Upper lobe of left lung (tissue), 6 donors: ENCODE results near the gene DMBT1. TPM values are rescaled to one million over a fixed set of nuclear protein-coding genes. Genes with fewer than 3 reads are reported as not detected.
A peak's percentile ranks its signal among the peaks of the same experiment; 100 is the strongest.

ENCODE experiments used
- ATAC-seq, 2 donors: fragments of 200-7000 bp; cut with Tn5 transposase; one replicate each; pipeline ENCODE4 v1.9.1; 2022; ENCODE audit warnings: mild to moderate bottlenecking in 2 of 2, moderate library complexity in 2 of 2; ENCODE audit not compliant: low FRiP score in 2 of 2
- DNase-seq, 2 donors: peaks; one replicate each; pipeline ENCODE4 v3.0.0-alpha.2; 2019 to 2020
- H3K27ac ChIP-seq, 4 donors: fragments of 200-600 bp; sonication (generic); one replicate each; pipeline ENCODE4 v1.5.1; 2016 to 2019
- H3K27me3 ChIP-seq, 4 donors: fragments of 200-600 bp; sonication (generic); one replicate each; pipeline ENCODE4 v1.5.1; 2017 to 2019
- H3K36me3 ChIP-seq, 4 donors: fragments of 200-600 bp; sonication (generic); one replicate each; pipeline ENCODE4 v1.5.1; 2016 to 2019
- H3K4me1 ChIP-seq, 4 donors: fragments of 200-600 bp; sonication (generic); one replicate each; pipeline ENCODE4 v1.5.1; 2018 to 2019
- H3K4me3 ChIP-seq, 4 donors: fragments of 200-600 bp; sonication (generic); one replicate each; pipeline ENCODE4 v1.5.1; 2017 to 2019; ENCODE audit warnings: mild to moderate bottlenecking in 2 of 4, moderate library complexity in 1 of 4
- H3K9me3 ChIP-seq, 4 donors: fragments of 200-600 bp; sonication (generic); one replicate each; pipeline ENCODE4 v1.5.1; 2018 to 2019
- CTCF ChIP-seq, 6 experiments: fragments of 450-650 bp in 4 of 6; fragments of 200-600 bp in 2 of 6; sonication (generic) in 2 of 6; IDR thresholded peaks; one replicate each; pipeline ENCODE4 v1.5.1; 2016 to 2019; ENCODE audit warnings: antibody characterized with exemption in 6 of 6
- EP300 ChIP-seq, 4 donors: sonication (generic); formaldehyde crosslinking; IDR thresholded peaks; one replicate each; pipeline ENCODE4 v1.5.1; 2017; ENCODE audit warnings: antibody characterized with exemption in 4 of 4, control low read depth in 2 of 4
- POLR2A ChIP-seq, 4 donors: fragments of 450-650 bp; IDR thresholded peaks; one replicate each; pipeline ENCODE4 v1.5.1; 2016 to 2017; ENCODE audit warnings: antibody characterized with exemption in 4 of 4, mild to moderate bottlenecking in 2 of 4
- POLR2AphosphoS5 ChIP-seq, 2 donors: sonication (generic); formaldehyde crosslinking; IDR thresholded peaks; one replicate each; pipeline ENCODE4 v1.5.1; 2017; ENCODE audit warnings: antibody characterized with exemption in 2 of 2
- WGBS, 2 donors: methylation state at CpG; one replicate each; pipeline ENCODE4 v1.1.5; 2017 to 2018; 5-methylcytosine and 5-hydroxymethylcytosine counted together
- total RNA-seq, 6 donors: library from RNA; depleted of rRNA in 4 of 6; stranded (reverse); fragments of >200 nt in 4 of 6; gene quantifications; one replicate each; pipeline versions ENCODE4 v1.1.0 to v1.2.1, GENCODE V29; 2016 to 2021
- donor health status: DM: no; HTN: no; CAD: no; lungs with moderate emphysema.
- donor health status: DM: no; HTN: yes; CAD: no; lungs with severe emphysema.

DMBT1 gene
- total RNA-seq, 6 donors from 2014 or later = 16.8 to 201 (median 39.4) TPM

- peak in 1 of 2 donors; percentile 10 for DNase-seq
- no peak overlapping the region for H3K27ac ChIP-seq
- H3K4me3 ChIP-seq = no peak overlapping the region
- H3K9me3 ChIP-seq = no peaks in the 10 kb centered on the region
- no peaks in the 10 kb centered on the region for H3K36me3 ChIP-seq
- H3K27me3 ChIP-seq = no peaks in the 10 kb centered on the region
- no peak for TF ChIP-seq EP300 (IDR thresholded peaks at IDR 0.05)
- TF ChIP-seq CTCF (IDR thresholded peaks at IDR 0.05) = no peak
- TF ChIP-seq POLR2AphosphoS5 (IDR thresholded peaks at IDR 0.05) = no peak
- no peak for TF ChIP-seq POLR2A (IDR thresholded peaks at IDR 0.05)
- no peaks in the 10 kb centered on the region for H3K4me1 ChIP-seq
- WGBS, 2 donors = 48 to 58% methylated on average over 2 of the region's 2 CpGs
- ATAC-seq = no peak
These were observed 76.8 kb downstream of the DMBT1 start for GRCh38 chr10:122637376-122637775.

DNA sequence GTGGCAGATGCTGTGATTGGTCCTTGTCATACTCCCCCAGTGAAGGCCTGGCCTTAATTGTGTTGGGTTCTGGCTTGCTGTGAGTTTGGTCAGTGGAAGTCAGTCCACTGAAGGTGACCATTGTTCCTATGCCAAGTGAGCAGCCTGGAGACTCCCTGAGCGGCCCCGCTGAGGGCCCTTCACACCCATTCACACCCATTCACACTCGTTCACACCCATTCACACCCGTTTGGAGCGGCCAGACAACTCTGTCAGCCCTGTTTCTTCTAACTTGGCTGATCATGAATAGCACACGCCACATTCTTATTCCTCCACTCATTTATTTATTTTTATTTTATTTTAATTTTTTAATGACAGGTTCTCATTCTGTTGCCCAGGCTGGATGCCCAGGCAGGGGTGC is 77.6 kb downstream of the DMBT1 start:
- DNase-seq (peak in 1 of 2 donors; percentile 19), ATAC-seq (no peak)
- H3K27me3 ChIP-seq = no peaks in the 10 kb centered on the region
- no peak overlapping the region for H3K4me3 ChIP-seq
- no peak overlapping the region for H3K27ac ChIP-seq
- no peaks in the 10 kb centered on the region for H3K36me3 ChIP-seq
- H3K4me1 ChIP-seq = no peaks in the 10 kb centered on the region
- 83 to 90% methylated on average over 6 of the region's 6 CpGs for WGBS, 2 donors
- TF ChIP-seq POLR2A (IDR thresholded peaks at IDR 0.05) = no peak
- no peak for TF ChIP-seq POLR2AphosphoS5 (IDR thresholded peaks at IDR 0.05)
- TF ChIP-seq EP300 (IDR thresholded peaks at IDR 0.05) = no peak
- TF ChIP-seq CTCF (IDR thresholded peaks at IDR 0.05) = no peak
- no peaks in the 10 kb centered on the region for H3K9me3 ChIP-seq

DNA sequence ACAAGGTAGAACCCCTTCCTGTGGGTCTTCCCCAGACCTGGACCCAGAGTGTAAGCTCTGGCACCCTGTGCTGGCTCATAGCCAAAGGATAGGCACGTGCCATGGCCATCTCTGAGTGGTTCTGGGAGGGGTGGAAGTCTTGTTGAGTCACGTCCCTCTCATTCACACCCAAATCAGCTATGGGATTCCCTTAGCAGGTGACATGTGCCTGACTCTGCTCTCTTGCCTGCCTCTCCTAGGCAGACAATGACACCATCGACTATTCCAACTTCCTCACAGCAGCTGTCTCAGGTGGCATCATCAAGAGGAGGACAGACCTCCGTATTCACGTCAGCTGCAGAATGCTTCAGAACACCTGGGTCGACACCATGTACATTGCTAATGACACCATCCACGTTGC is 79.2 kb downstream of the DMBT1 start:
- H3K4me3 ChIP-seq = no peak overlapping the region
- H3K4me1 ChIP-seq = no peaks in the 10 kb centered on the region
- H3K27me3 ChIP-seq = no peaks in the 10 kb centered on the region
- ATAC-seq (no peak), DNase-seq (peak in 1 of 2 donors; percentile 16)
- WGBS, 2 donors = 69 to 79% methylated on average over 7 of the region's 7 CpGs
- H3K27ac ChIP-seq = no peak overlapping the region
- H3K9me3 ChIP-seq = no peaks in the 10 kb centered on the region
- H3K36me3 ChIP-seq = no peaks in the 10 kb centered on the region
- no peak for TF ChIP-seq CTCF (IDR thresholded peaks at IDR 0.05)
- TF ChIP-seq POLR2A (IDR thresholded peaks at IDR 0.05) = no peak
- TF ChIP-seq EP300 (IDR thresholded peaks at IDR 0.05) = no peak
- no peak for TF ChIP-seq POLR2AphosphoS5 (IDR thresholded peaks at IDR 0.05)

GRCh38 chr10:122640921-122641320 is 80.4 kb downstream of the DMBT1 start:
- Histone ChIP-seq H3K36me3 (no peaks in the 10 kb centered on the region), H3K4me3 (no peak overlapping the region), H3K27ac (no peak overlapping the region), H3K9me3 (no peaks in the 10 kb centered on the region), H3K4me1 (no peaks in the 10 kb centered on the region), H3K27me3 (no peaks in the 10 kb centered on the region)
- WGBS, 2 donors = 71 to 78% methylated on average over 3 of the region's 3 CpGs
- ATAC-seq (no peak), DNase-seq (no peak)
- TF ChIP-seq POLR2AphosphoS5 (IDR thresholded peaks at IDR 0.05) (no peak), CTCF (IDR thresholded peaks at IDR 0.05) (no peak), POLR2A (IDR thresholded peaks at IDR 0.05) (no peak), EP300 (IDR thresholded peaks at IDR 0.05) (no peak)
